Measurements from ENCODE around the gene HINT3. TPM values are rescaled to one million over a fixed set of nuclear protein-coding genes. Genes with fewer than 3 reads are reported as not detected.
A peak's percentile ranks its signal among the peaks of the same experiment; 100 is the strongest.

HINT3 gene
- total RNA-seq, 4 donors from 2014 or later, result 15.4 to 22.5 (median 20.7) TPM

- no peaks in the 10 kb centered on the region for H3K36me3 ChIP-seq
- no peak overlapping the region for H3K4me3 ChIP-seq
- H3K4me1 ChIP-seq, result peaks cover 19 to 95% (median 51%) of the 10 kb centered on the region in 3 donors
- 6 to 9% methylated on average over 5 of the region's 5 CpGs for WGBS, 2 donors
- H3K9me3 ChIP-seq, result no peaks in the 10 kb centered on the region
- no peak for DNase-seq
- TF ChIP-seq POLR2A (IDR thresholded peaks at IDR 0.05) (no peak), CTCF (IDR thresholded peaks at IDR 0.05) (no peak)
- H3K27ac ChIP-seq, result peak overlapping the region; percentile 47 to 87 (median 75)
- intact Hi-C loops (cut with DNase I), result no loop called here
- H3K27me3 ChIP-seq, result no peaks in the 10 kb centered on the region
These were observed 12.1 kb upstream of the HINT3 start for GRCh38 chr6:125944434-125944816.

DNA sequence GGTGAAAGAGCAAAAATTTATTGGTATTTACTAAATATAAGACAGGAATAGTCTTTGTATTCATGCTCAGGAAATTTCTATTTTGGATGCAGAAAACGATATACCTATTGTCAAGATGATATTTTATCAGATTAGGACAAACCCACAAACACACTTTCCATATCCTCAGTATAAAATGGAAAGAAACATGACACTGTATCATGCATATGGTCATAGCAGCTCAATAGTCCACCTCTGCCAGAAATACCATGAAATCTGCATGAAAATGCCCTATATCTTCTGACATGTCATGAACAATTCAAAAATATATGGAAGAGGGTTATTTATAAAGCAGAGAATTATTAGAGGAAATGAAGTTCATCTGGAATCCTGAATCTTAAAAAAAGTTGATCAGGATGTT is 11.7 kb upstream of the HINT3 start:
- Histone ChIP-seq H3K9me3 (no peaks in the 10 kb centered on the region), H3K27me3 (no peaks in the 10 kb centered on the region), H3K4me1 (peaks cover 19 to 98% (median 51%) of the 10 kb centered on the region in 3 donors), H3K4me3 (no peak overlapping the region), H3K36me3 (no peaks in the 10 kb centered on the region), H3K27ac (peak overlapping the region; percentile 47 to 87 (median 75))
- intact Hi-C loops (cut with DNase I), result no loop called here
- WGBS, 2 donors, result 33% methylated on average over 1 of the region's 1 CpG
- no peak for TF ChIP-seq CTCF (IDR thresholded peaks at IDR 0.05)
- no peak for TF ChIP-seq POLR2A (IDR thresholded peaks at IDR 0.05)
- no peak for DNase-seq

DNA sequence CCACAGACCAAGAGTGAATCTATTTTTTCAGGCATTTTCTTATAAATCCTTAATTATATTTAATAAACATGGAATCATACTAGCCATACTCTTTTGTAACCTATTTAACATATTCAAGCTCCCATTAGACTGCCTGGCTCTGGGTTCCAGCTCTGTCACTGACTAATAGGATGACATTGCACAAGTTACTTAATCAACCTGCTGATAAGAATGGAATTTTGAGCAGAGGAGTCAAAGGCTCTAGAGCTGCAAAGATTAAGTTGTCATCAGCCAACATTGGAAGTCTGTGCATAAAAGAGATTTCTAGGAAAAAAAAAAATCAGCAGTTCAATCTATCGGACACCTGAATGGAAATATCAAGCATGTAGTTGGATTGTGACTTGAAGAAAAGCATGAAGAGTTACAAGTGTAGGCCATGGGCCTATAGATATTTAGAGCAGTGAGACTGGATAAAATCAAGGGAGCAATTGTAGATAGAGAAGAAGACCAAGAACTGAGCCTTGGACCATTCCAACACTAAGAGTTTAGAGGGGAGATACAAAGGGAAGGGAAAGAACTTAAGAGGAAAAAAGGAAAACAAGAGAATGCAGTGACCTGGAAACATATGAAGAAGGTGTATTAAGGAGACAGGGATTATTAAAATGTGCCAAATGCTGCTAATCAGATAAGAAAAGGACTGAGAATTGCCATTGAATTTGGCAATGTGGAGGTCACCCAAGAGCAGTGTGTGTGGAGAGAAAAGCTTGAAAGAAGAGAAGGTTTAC is 11.0 kb upstream of the HINT3 start:
- peaks cover 22 to 98% (median 51%) of the 10 kb centered on the region in 3 donors for H3K4me1 ChIP-seq
- intact Hi-C loops (cut with DNase I), result no loop called here
- no peak for DNase-seq
- peak overlapping the region; percentile 66 to 87 (median 81) for H3K27ac ChIP-seq
- H3K36me3 ChIP-seq, result no peaks in the 10 kb centered on the region
- H3K9me3 ChIP-seq, result no peaks in the 10 kb centered on the region
- 58 to 59% methylated on average over 1 of the region's 1 CpG for WGBS, 2 donors
- no peaks in the 10 kb centered on the region for H3K27me3 ChIP-seq
- TF ChIP-seq CTCF (IDR thresholded peaks at IDR 0.05) (no peak), POLR2A (IDR thresholded peaks at IDR 0.05) (no peak)
- no peak overlapping the region for H3K4me3 ChIP-seq

GRCh38 chr6:125947615-125948014 is 9.0 kb upstream of the HINT3 start:
- WGBS, 2 donors, result 33 to 34% methylated on average over 2 of the region's 2 CpGs
- intact Hi-C loops (cut with DNase I), result no loop called here
- Histone ChIP-seq H3K4me1 (peaks cover 22 to 87% (median 37%) of the 10 kb centered on the region in 3 donors), H3K4me3 (no peak overlapping the region), H3K9me3 (no peaks in the 10 kb centered on the region), H3K36me3 (no peaks in the 10 kb centered on the region), H3K27ac (peak overlapping the region; percentile 29 to 87 (median 75)), H3K27me3 (no peaks in the 10 kb centered on the region)
- no peak for DNase-seq
- no peak for TF ChIP-seq CTCF (IDR thresholded peaks at IDR 0.05)
- TF ChIP-seq POLR2A (IDR thresholded peaks at IDR 0.05), result no peak

DNA sequence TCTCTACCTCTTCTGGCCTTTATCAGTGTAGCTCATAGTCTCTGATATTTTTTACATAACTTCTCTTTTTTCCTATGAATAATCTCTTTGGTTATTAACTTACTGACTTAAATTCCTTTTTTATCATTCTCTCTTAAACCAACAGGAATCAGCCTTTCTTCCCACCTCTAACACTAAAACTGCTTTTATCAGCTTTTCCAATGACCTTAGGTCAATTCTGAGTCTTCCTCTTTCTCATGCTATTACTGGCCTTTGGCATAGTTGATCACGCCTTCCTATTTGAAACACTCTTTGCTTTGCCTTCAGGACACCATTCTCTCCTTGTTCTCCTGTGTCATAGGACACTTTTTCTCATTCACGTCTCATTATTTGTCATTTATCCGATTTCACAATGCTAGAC is 8.1 kb upstream of the HINT3 start:
- no peaks in the 10 kb centered on the region for H3K36me3 ChIP-seq
- 60 to 73% methylated on average over 3 of the region's 3 CpGs for whole genome bisulfite sequencing, 2 donors

More for the DNA sequence above, 8.1 kb upstream of the HINT3 start:
- peaks cover 19 to 84% (median 35%) of the 10 kb centered on the region in 3 donors for H3K4me1 ChIP-seq
- DNase-seq, result no peak
- intact Hi-C loops (cut with DNase I), result no loop called here
- peak overlapping the region in 3 of 4 donors; percentile 66 to 87 (median 84) for H3K27ac ChIP-seq
- H3K27me3 ChIP-seq, result no peaks in the 10 kb centered on the region
- H3K4me3 ChIP-seq, result no peak overlapping the region
- TF ChIP-seq CTCF (IDR thresholded peaks at IDR 0.05), result no peak
- no peak for TF ChIP-seq POLR2A (IDR thresholded peaks at IDR 0.05)
- H3K9me3 ChIP-seq, result no peaks in the 10 kb centered on the region
